Dendritic cell treated with granulocyte-macrophage colony-stimulating factor and Interleukin-4, amounts not matched to agents 40 ng/mL and 50 ng/mL, for 4 days (primary cell): Measurements from ENCODE around the gene DNAH1.

ENCODE experiments used
- H3K27ac Mint-ChIP-seq: one replicate; pipeline ENCODE4 v1.8.0; 2022; ENCODE audit warnings: mild to moderate bottlenecking, mixed read lengths
- H3K27me3 Mint-ChIP-seq: one replicate; pipeline ENCODE4 v1.8.0; 2022; ENCODE audit warnings: mild to moderate bottlenecking, mixed read lengths
- H3K36me3 Mint-ChIP-seq: one replicate; pipeline ENCODE4 v1.8.0; 2022; ENCODE audit warnings: low read depth, mixed read lengths
- H3K4me1 Mint-ChIP-seq: one replicate; pipeline ENCODE4 v1.8.0; 2022; ENCODE audit warnings: low read depth, mixed read lengths
- H3K4me3 Mint-ChIP-seq: one replicate; pipeline ENCODE4 v1.8.0; 2022; ENCODE audit warnings: mild to moderate bottlenecking, moderate library complexity, mixed read lengths
- H3K9me3 Mint-ChIP-seq: one replicate; pipeline ENCODE4 v1.8.0; 2022; ENCODE audit warnings: mixed read lengths
- intact Hi-C: fragments of 100-400 bp; cut with micrococcal nuclease; formaldehyde crosslinking; loops from one replicate; pipeline ENCODE4 v1.15.0; 2022

Gene DNAH1

GRCh38 chr3:52310861-52311575 is 5.1 kb upstream of the DNAH1 start:
- H3K9me3 Mint-ChIP-seq, result no peaks in the 10 kb centered on the region
- peaks cover 40% of the 10 kb centered on the region for H3K27me3 Mint-ChIP-seq
- no peak overlapping the region for H3K27ac Mint-ChIP-seq
- intact Hi-C loops, result no loop called here
- peaks cover 81% of the 10 kb centered on the region for H3K4me1 Mint-ChIP-seq
- H3K36me3 Mint-ChIP-seq, result peaks cover 32% of the 10 kb centered on the region
- H3K4me3 Mint-ChIP-seq, result no peak overlapping the region

- Mint-ChIP-seq H3K9me3 (no peaks in the 10 kb centered on the region), H3K27ac (no peak overlapping the region), H3K36me3 (peaks cover 31% of the 10 kb centered on the region), H3K27me3 (peaks cover 37% of the 10 kb centered on the region), H3K4me1 (peaks cover 82% of the 10 kb centered on the region), H3K4me3 (no peak overlapping the region)
- intact Hi-C loops, result no loop called here
Observed at GRCh38 chr3:52311576-52312119, 4.5 kb upstream of the DNAH1 start.

- Mint-ChIP-seq H3K36me3 (peaks cover 34% of the 10 kb centered on the region), H3K27me3 (peaks cover 32% of the 10 kb centered on the region), H3K27ac (peak overlapping the region; percentile 71), H3K9me3 (no peaks in the 10 kb centered on the region), H3K4me3 (no peak overlapping the region), H3K4me1 (peaks cover 81% of the 10 kb centered on the region)
- intact Hi-C loops, result no loop called here
Observed at GRCh38 chr3:52313188-52313773, 2.8 kb upstream of the DNAH1 start.

GRCh38 chr3:52313774-52314188 is 2.3 kb upstream of the DNAH1 start:
- Mint-ChIP-seq H3K9me3 (no peaks in the 10 kb centered on the region), H3K36me3 (peaks cover 29% of the 10 kb centered on the region), H3K4me3 (no peak overlapping the region), H3K4me1 (peaks cover 81% of the 10 kb centered on the region), H3K27ac (peak overlapping the region; percentile 71), H3K27me3 (peaks cover 32% of the 10 kb centered on the region)
- intact Hi-C loops, result no loop called here

- peaks cover 81% of the 10 kb centered on the region for H3K4me1 Mint-ChIP-seq
- H3K4me3 Mint-ChIP-seq, result no peak overlapping the region
- H3K27me3 Mint-ChIP-seq, result peaks cover 32% of the 10 kb centered on the region
- intact Hi-C loops, result no loop called here
- H3K9me3 Mint-ChIP-seq, result no peaks in the 10 kb centered on the region
- H3K36me3 Mint-ChIP-seq, result peaks cover 24% of the 10 kb centered on the region
- peak overlapping the region; percentile 71 for H3K27ac Mint-ChIP-seq
Observed at GRCh38 chr3:52314489-52314888, 1.6 kb upstream of the DNAH1 start.

GRCh38 chr3:52315006-52315405 is 1.1 kb upstream of the DNAH1 start:
- no peaks in the 10 kb centered on the region for H3K9me3 Mint-ChIP-seq
- peaks cover 30% of the 10 kb centered on the region for H3K27me3 Mint-ChIP-seq
- peaks cover 81% of the 10 kb centered on the region for H3K4me1 Mint-ChIP-seq
- intact Hi-C loops, result no loop called here
- H3K27ac Mint-ChIP-seq, result no peak overlapping the region
- H3K4me3 Mint-ChIP-seq, result no peak overlapping the region
- peaks cover 19% of the 10 kb centered on the region for H3K36me3 Mint-ChIP-seq

- Mint-ChIP-seq H3K27me3 (peaks cover 23% of the 10 kb centered on the region), H3K27ac (no peak overlapping the region), H3K4me3 (peak overlapping the region; percentile 49), H3K4me1 (peaks cover 60% of the 10 kb centered on the region), H3K9me3 (no peaks in the 10 kb centered on the region), H3K36me3 (peaks cover 21% of the 10 kb centered on the region)
- intact Hi-C loops, result no loop called here
Observed at GRCh38 chr3:52317208-52318000, 1.3 kb downstream of the DNAH1 start.

GRCh38 chr3:52318186-52318816 is 2.2 kb downstream of the DNAH1 start:
- peaks cover 23% of the 10 kb centered on the region for H3K27me3 Mint-ChIP-seq
- H3K4me3 Mint-ChIP-seq, result no peak overlapping the region
- H3K9me3 Mint-ChIP-seq, result no peaks in the 10 kb centered on the region
- H3K36me3 Mint-ChIP-seq, result peaks cover 30% of the 10 kb centered on the region
- peaks cover 52% of the 10 kb centered on the region for H3K4me1 Mint-ChIP-seq
- intact Hi-C loops, result no loop called here
- no peak overlapping the region for H3K27ac Mint-ChIP-seq

- peaks cover 20% of the 10 kb centered on the region for H3K27me3 Mint-ChIP-seq
- no peak overlapping the region for H3K27ac Mint-ChIP-seq
- H3K9me3 Mint-ChIP-seq, result no peaks in the 10 kb centered on the region
- H3K4me1 Mint-ChIP-seq, result peaks cover 35% of the 10 kb centered on the region
- intact Hi-C loops, result no loop called here
- H3K36me3 Mint-ChIP-seq, result peaks cover 25% of the 10 kb centered on the region
- no peak overlapping the region for H3K4me3 Mint-ChIP-seq
Observed at GRCh38 chr3:52319921-52320595, 3.9 kb downstream of the DNAH1 start.

- no peak overlapping the region for H3K27ac Mint-ChIP-seq
- no peaks in the 10 kb centered on the region for H3K9me3 Mint-ChIP-seq
- intact Hi-C loops, result no loop called here
- peaks cover 28% of the 10 kb centered on the region for H3K36me3 Mint-ChIP-seq
- H3K4me1 Mint-ChIP-seq, result peaks cover 23% of the 10 kb centered on the region
- peaks cover 16% of the 10 kb centered on the region for H3K27me3 Mint-ChIP-seq
- H3K4me3 Mint-ChIP-seq, result no peak overlapping the region
Observed at GRCh38 chr3:52321481-52321880, 5.4 kb downstream of the DNAH1 start.

- no peak overlapping the region for H3K4me3 Mint-ChIP-seq
- peaks cover 14% of the 10 kb centered on the region for H3K4me1 Mint-ChIP-seq
- H3K27me3 Mint-ChIP-seq, result peaks cover 13% of the 10 kb centered on the region
- no peaks in the 10 kb centered on the region for H3K9me3 Mint-ChIP-seq
- H3K27ac Mint-ChIP-seq, result no peak overlapping the region
- intact Hi-C loops, result no loop called here
- H3K36me3 Mint-ChIP-seq, result peaks cover 27% of the 10 kb centered on the region
Observed at GRCh38 chr3:52322466-52322865, 6.3 kb downstream of the DNAH1 start.

- H3K27me3 Mint-ChIP-seq, result peaks cover 3% of the 10 kb centered on the region
- H3K9me3 Mint-ChIP-seq, result no peaks in the 10 kb centered on the region
- no peak overlapping the region for H3K4me3 Mint-ChIP-seq
- peaks cover 1% of the 10 kb centered on the region for H3K4me1 Mint-ChIP-seq
- H3K27ac Mint-ChIP-seq, result no peak overlapping the region
- peaks cover 39% of the 10 kb centered on the region for H3K36me3 Mint-ChIP-seq
- intact Hi-C loops, result no loop called here
Observed at GRCh38 chr3:52323526-52324295, 7.6 kb downstream of the DNAH1 start.

GRCh38 chr3:52324676-52325075 is 8.6 kb downstream of the DNAH1 start:
- intact Hi-C loops, result no loop called here
- Mint-ChIP-seq H3K4me1 (no peaks in the 10 kb centered on the region), H3K4me3 (no peak overlapping the region), H3K27me3 (peaks cover 2% of the 10 kb centered on the region), H3K9me3 (no peaks in the 10 kb centered on the region), H3K27ac (no peak overlapping the region), H3K36me3 (peaks cover 39% of the 10 kb centered on the region)
